K562 (cell line): Measurements from ENCODE around the gene LMAN1L. TPM values are rescaled to one million over a fixed set of nuclear protein-coding genes. Genes with fewer than 3 reads are reported as not detected.

Experiments
- ATAC-seq: fragments of 200-7000 bp; cut with Tn5 transposase; 3 replicates; pipeline ENCODE4 v1.9.1; 2020; ENCODE audit warnings: moderate library complexity
- BruUV-seq: library from RNA; stranded (reverse); fragments of 400-500 nt; replicated peaks from 2 replicates; lab custom pipeline; 2021; lab: Mats Ljungman, UMichigan
- CTCF ChIA-PET: fragments of 300-600 bp; formaldehyde crosslinking; extraction: SDS; loops from one replicate; lab custom pipeline; 2021; ENCODE audit warnings: low intra/inter-chr PET ratio; lab: Yijun Ruan, JAX
- POLR2A ChIA-PET: fragments of 300-600, 350-650 bp; sonication (Branson Sonifier 250); formaldehyde crosslinking; extraction: SDS; loops from one replicate; lab custom pipeline; 2021; ENCODE audit warnings: antibody characterized with exemption, inconsistent platforms; lab: Yijun Ruan, JAX
- DNase-seq, 4 experiments: peaks; one replicate each; pipeline versions ENCODE4 v3.0.0 to v3.0.0-alpha.2; 2011 to 2018; ENCODE audit warnings: low spot score in 3 of 4, mixed read lengths in 3 of 4; ENCODE audit errors: extremely low read depth in 1 of 4
- FAIRE-seq: peaks from 2 replicates; lab custom pipeline; 2011; peaks lifted over from hg19 to GRCh38; lab: Jason Lieb, UNC
- H2AFZ ChIP-seq: 2 replicates; pipeline ENCODE4 v1.6.0; 2011; ENCODE audit warnings: low read depth, low read length, control low read depth, inconsistent platforms
- H3K27ac ChIP-seq: fragments of 200-600 bp; 3 replicates; pipeline ENCODE4 v1.8.0; 2011; ENCODE audit warnings: low read depth, mild to moderate bottlenecking, control low read depth, inconsistent platforms, low read length, moderate library complexity, mixed read lengths; ENCODE audit errors: extremely low read depth
- H3K27me3 ChIP-seq, 2 experiments: fragments of 300-600 bp in 1 of 2; 2 replicates in 1 of 2; 3 replicates in 1 of 2; pipeline versions ENCODE4 v1.6.0 to v1.8.0; 2011; ENCODE audit warnings: inconsistent platforms in 2 of 2, low read length in 2 of 2, mild to moderate bottlenecking in 1 of 2, mixed read lengths in 1 of 2, moderate library complexity in 1 of 2; ENCODE audit not compliant: control insufficient read depth in 2 of 2, insufficient read depth in 2 of 2
- H3K36me3 ChIP-seq: fragments of 300-600 bp; 3 replicates; pipeline ENCODE4 v1.8.0; 2011; ENCODE audit warnings: mild to moderate bottlenecking, low read length, inconsistent platforms; ENCODE audit not compliant: control insufficient read depth, insufficient read depth
- H3K4me1 ChIP-seq, 2 experiments: fragments of 200-600 bp in 1 of 2; replicated peaks in 1 of 2; 2 replicates in 1 of 2; 3 replicates in 1 of 2; pipeline versions ENCODE4 v1.5.1 to v1.8.0; 2011; ENCODE audit warnings: inconsistent platforms in 2 of 2, low read length in 2 of 2, mild to moderate bottlenecking in 1 of 2, mixed read lengths in 1 of 2, moderate library complexity in 1 of 2; ENCODE audit not compliant: control insufficient read depth in 2 of 2, insufficient read depth in 2 of 2
- H3K4me2 ChIP-seq: 2 replicates; pipeline ENCODE4 v1.6.1; 2011; ENCODE audit warnings: low read length, control low read depth, inconsistent platforms, mixed read lengths; ENCODE audit not compliant: insufficient read depth
- H3K4me3 ChIP-seq: fragments of 200-600 bp; sonication (generic), shearing (Covaris generic); 2 replicates; pipeline ENCODE4 v1.5.1; 2016; ENCODE audit warnings: control low read depth, inconsistent platforms
- H3K79me2 ChIP-seq: fragments of 200-600 bp; 3 replicates; pipeline ENCODE4 v1.8.0; 2011; ENCODE audit warnings: low read length, inconsistent platforms; ENCODE audit not compliant: control insufficient read depth, insufficient read depth
- H3K9ac ChIP-seq, 2 experiments: 2 replicates each; pipeline versions ENCODE4 v1.6.0 to v1.6.1; 2011; ENCODE audit warnings: low read depth in 2 of 2, low read length in 2 of 2, control low read depth in 1 of 2, inconsistent platforms in 1 of 2, mild to moderate bottlenecking in 1 of 2, mixed read lengths in 1 of 2; ENCODE audit not compliant: insufficient read depth in 1 of 2
- H3K9me1 ChIP-seq: one replicate; pipeline ENCODE4 v1.6.0; 2011; ENCODE audit warnings: inconsistent platforms, mild to moderate bottlenecking, low read length, moderate library complexity; ENCODE audit not compliant: control insufficient read depth, insufficient read depth
- H3K9me3 ChIP-seq: replicated peaks from 2 replicates; pipeline ENCODE4 v1.5.1; 2011; ENCODE audit warnings: low read depth, low read length, inconsistent platforms; ENCODE audit not compliant: control insufficient read depth, insufficient read depth
- H4K20me1 ChIP-seq: replicated peaks from 2 replicates; pipeline ENCODE4 v1.6.1; 2011; ENCODE audit warnings: low read length, inconsistent platforms, mixed read lengths; ENCODE audit not compliant: control insufficient read depth, insufficient read depth
- CBFA2T3 ChIP-seq: fragments of 450-650 bp; IDR thresholded peaks from 2 replicates; pipeline ENCODE4 v1.6.1; 2017
- DACH1 ChIP-seq: fragments of 450-650 bp; IDR thresholded peaks from 2 replicates; pipeline ENCODE4 v1.6.1; 2018; ENCODE audit not compliant: partially characterized antibody
- EP300 ChIP-seq: IDR thresholded peaks from 2 replicates; pipeline ENCODE4 v1.6.1; 2012; ENCODE audit warnings: low read length, improper control_type of control experiment
- GTF2B ChIP-seq: IDR thresholded peaks from 2 replicates; pipeline ENCODE4 v1.6.1; 2011; ENCODE audit not compliant: insufficient read length; ENCODE audit errors: extremely low read depth
- HCFC1 ChIP-seq: IDR thresholded peaks from 2 replicates; pipeline ENCODE4 v1.6.1; 2012; ENCODE audit warnings: low read depth, low read length, improper control_type of control experiment
- IFI16 ChIP-seq: fragments of 250-450 bp; sonication (Bioruptor Pico); IDR thresholded peaks from 2 replicates; pipeline ENCODE4 v2.1.2; 2022; ENCODE audit warnings: mild to moderate bottlenecking, inconsistent platforms
- LCOR ChIP-seq: sonication (generic); formaldehyde crosslinking; IDR thresholded peaks from 2 replicates; pipeline ENCODE4 v1.8.0; 2022; ENCODE audit warnings: mild to moderate bottlenecking, missing genetic modification reagents
- MYNN ChIP-seq, 2 experiments: sonication (generic); formaldehyde crosslinking in 1 of 2; IDR thresholded peaks; 2 replicates each; pipeline versions ENCODE4 v1.5.0 to v1.6.1; 2016 to 2020; ENCODE audit warnings: antibody characterized with exemption in 1 of 2, missing genetic modification reagents in 1 of 2
- NCOA1 ChIP-seq: fragments of 450-650 bp; IDR thresholded peaks from 2 replicates; pipeline ENCODE4 v1.6.1; 2016; ENCODE audit warnings: low read depth
- NCOA6 ChIP-seq: fragments of 450-650 bp; IDR thresholded peaks from 2 replicates; pipeline ENCODE4 v1.6.1; 2017; ENCODE audit warnings: mild to moderate bottlenecking
- POLR3A ChIP-seq: IDR thresholded peaks from 2 replicates; pipeline ENCODE4 v1.6.1; 2011; ENCODE audit warnings: borderline replicate concordance, mild to moderate bottlenecking, moderate library complexity; ENCODE audit not compliant: insufficient read length, insufficient read depth; ENCODE audit errors: extremely low read depth
- TGIF2 ChIP-seq: sonication (generic); formaldehyde crosslinking; IDR thresholded peaks from 2 replicates; pipeline ENCODE4 v1.8.1; 2022; ENCODE audit warnings: mild to moderate bottlenecking, missing genetic modification reagents, moderate library complexity
- TSC22D4 ChIP-seq: fragments of 450-650 bp; IDR thresholded peaks from 2 replicates; pipeline ENCODE4 v1.6.1; 2016; ENCODE audit warnings: missing genetic modification characterization, missing biosample characterization, control low read depth
- ZBTB1 ChIP-seq: sonication (generic); formaldehyde crosslinking; IDR thresholded peaks from 2 replicates; pipeline ENCODE4 v1.8.1; 2023; ENCODE audit warnings: missing genetic modification reagents, low read depth, mild to moderate bottlenecking, borderline replicate concordance
- ZKSCAN3 ChIP-seq: fragments of 250-450 bp; sonication (Bioruptor Pico); IDR thresholded peaks from 2 replicates; pipeline ENCODE4 v1.4.0; 2020
- ZNF140 ChIP-seq: fragments of 250-450 bp; sonication (Bioruptor Pico); IDR thresholded peaks from 2 replicates; pipeline ENCODE4 v1.8.0; 2021; ENCODE audit warnings: moderate library complexity, mild to moderate bottlenecking, inconsistent platforms
- ZNF165 ChIP-seq: fragments of 250-450 bp; sonication (Bioruptor Pico); IDR thresholded peaks from 2 replicates; pipeline ENCODE4 v1.4.0; 2020; ENCODE audit warnings: borderline replicate concordance
- ZNF23 ChIP-seq: fragments of 250-450 bp; sonication (Bioruptor Pico); IDR thresholded peaks from 2 replicates; pipeline ENCODE4 v1.4.0; 2020; ENCODE audit warnings: mild to moderate bottlenecking
- ZNF280A ChIP-seq: fragments of 450-650 bp; IDR thresholded peaks from 2 replicates; pipeline ENCODE4 v1.6.1; 2018; ENCODE audit warnings: mild to moderate bottlenecking, low read depth; ENCODE audit not compliant: partially characterized antibody
- ZNF408 ChIP-seq: fragments of 250-450 bp; sonication (Bioruptor Pico); IDR thresholded peaks from 2 replicates; pipeline ENCODE4 v1.4.0; 2020; ENCODE audit warnings: low read depth, mild to moderate bottlenecking, moderate library complexity
- WGBS: fragments of 100-300 bp; shearing (Covaris generic); methylation state at CpG from one replicate; pipeline ENCODE4 v1.1.6; 2016; ENCODE audit warnings: low coverage, mixed read lengths; ENCODE audit not compliant: insufficient coverage; ENCODE audit errors: missing lambda C conversion rate; 5-methylcytosine and 5-hydroxymethylcytosine counted together
- in situ Hi-C: fragments of 300-500 bp; cut with MboI; formaldehyde crosslinking; loops from 4 replicates; pipeline ENCODE4 v1.15.0; 2018; ENCODE audit warnings: inconsistent platforms, mixed read lengths
- intact Hi-C: fragments of 100-400 bp; cut with micrococcal nuclease; formaldehyde crosslinking; loops from 2 replicates; pipeline ENCODE4 v1.14.2; 2022
- polyA plus RNA-seq, 8 experiments: library from polyadenylated mRNA; depleted of rRNA in 4 of 8; stranded (reverse) in 5 of 8; unstranded in 3 of 8; fragments of >200 nt; fragmentation: Nextera tagmentation in 2 of 8; fragmentation: Illumina TruSeq in 1 of 8; extraction: Ambion mirVana in 2 of 8; extraction: Trizol in 1 of 8; gene quantifications; 2 replicates each; pipeline versions ENCODE4 v1.2.1 to v1.2.3, GENCODE V29; 2011 to 2014; ENCODE audit warnings: inconsistent platforms in 1 of 8, missing spikeins in 1 of 8
- total RNA-seq, 7 experiments: library from RNA; depleted of rRNA in 6 of 7; stranded (reverse); fragments of >200 nt in 6 of 7; fragmentation: Illumina TruSeq in 2 of 7; extraction: Trizol in 2 of 7; gene quantifications; 2 replicates each; pipeline versions ENCODE4 v1.2.1 to v1.2.3, GENCODE V29; 2011 to 2021; ENCODE audit warnings: low replicate concordance in 1 of 7

The LMAN1L gene
- total and polyA plus RNA-seq, 9 of the 15 experiments (the other 6 are each of a cell fraction or from before 2014, with no cell fraction given): not detected

GRCh38 chr15:74840851-74841775, 28.5 kb downstream of the LMAN1L start:
- no peak overlapping the region; the same call in 2 of the 3 replicates for H3K27ac ChIP-seq
- H3K36me3 ChIP-seq: peaks cover 60% of the 10 kb centered on the region; the same call in 2 of the 3 replicates
- intact Hi-C loops: loop anchor here (5.0 kb wide), 3 partner anchors 51 to 146 kb away; partner anchors contain the start of gene MPI
- in situ Hi-C loops: no loop called here
- H3K4me3 ChIP-seq: no peak overlapping the region
- no peak overlapping the region for H3K4me2 ChIP-seq
- FAIRE-seq (no peak), ATAC-seq (no peak), DNase-seq (peak in 3 of 4 experiments; percentile 27 to 72 (median 69))
- peaks cover 4% of the 10 kb centered on the region; the same call in 1 of the 2 replicates for H4K20me1 ChIP-seq
- ChIA-PET POLR2A (no interaction called here), CTCF (no interaction called here)
- no peaks in the 10 kb centered on the region for H3K9me3 ChIP-seq
- BruUV-seq: no TSS peak
- 61% methylated on average over 5 of the region's 9 CpGs for WGBS
- peaks cover 14% of the 10 kb centered on the region; the same call in 2 of the 3 replicates for H3K79me2 ChIP-seq
- H3K9me1 ChIP-seq: peaks cover 8% of the 10 kb centered on the region
- H3K9ac ChIP-seq: peak overlapping the region in 1 of 2 experiments; percentile 22; a peak in 2 of 4 replicates
- peaks cover 19 to 62% of the 10 kb centered on the region in 2 experiments; a peak in 4 of 5 replicates for H3K4me1 ChIP-seq
- H2AFZ ChIP-seq: no peak overlapping the region
- H3K27me3 ChIP-seq: no peaks in the 10 kb centered on the region
- TF ChIP-seq CBFA2T3: peak; percentile 24; the same call in 1 of the 2 replicates
- no peak for TF ChIP-seq GTF2B
- no peak for TF ChIP-seq TSC22D4
- TF ChIP-seq EP300: no peak
- no peak for TF ChIP-seq ZBTB1 (CRISPR knock-in tag)
- TF ChIP-seq ZNF280A: no peak
- TF ChIP-seq POLR3A: no peak
- TF ChIP-seq TGIF2: no peak
- TF ChIP-seq ZNF165 (CRISPR knock-in tag): no peak
- TF ChIP-seq MYNN (IDR thresholded peaks at IDR 0.05): no peak
- TF ChIP-seq MYNN (CRISPR knock-in tag; IDR thresholded peaks at IDR 0.05): no peak
- no peak for TF ChIP-seq IFI16 (CRISPR knock-in tag)
- no peak for TF ChIP-seq ZKSCAN3 (CRISPR knock-in tag)
- no peak for TF ChIP-seq ZNF23 (CRISPR knock-in tag)
- no peak for TF ChIP-seq ZNF140
- no peak for TF ChIP-seq ZNF408 (CRISPR knock-in tag)
- no peak for TF ChIP-seq DACH1
- no peak for TF ChIP-seq NCOA1
- no peak for TF ChIP-seq LCOR (CRISPR knock-in tag)
- no peak for TF ChIP-seq HCFC1
- TF ChIP-seq NCOA6: no peak
